DND-41 (cell line): ENCODE measurements around the gene PTPRN2.

Experiments used
- CTCF ChIP-seq: IDR thresholded peaks from 2 replicates; pipeline ENCODE4 v1.5.1; 2012; ENCODE audit warnings: borderline replicate concordance, low read length, moderate library complexity, mild to moderate bottlenecking; ENCODE audit not compliant: poor library complexity, severe bottlenecking; ENCODE audit errors: extremely low read depth
- EZH2 ChIP-seq: IDR thresholded peaks from 3 replicates; pipeline ENCODE4 v1.6.1; 2012; ENCODE audit warnings: borderline replicate concordance, low read depth, mild to moderate bottlenecking, moderate library complexity, low read length, inconsistent platforms; ENCODE audit not compliant: severe bottlenecking

DNA sequence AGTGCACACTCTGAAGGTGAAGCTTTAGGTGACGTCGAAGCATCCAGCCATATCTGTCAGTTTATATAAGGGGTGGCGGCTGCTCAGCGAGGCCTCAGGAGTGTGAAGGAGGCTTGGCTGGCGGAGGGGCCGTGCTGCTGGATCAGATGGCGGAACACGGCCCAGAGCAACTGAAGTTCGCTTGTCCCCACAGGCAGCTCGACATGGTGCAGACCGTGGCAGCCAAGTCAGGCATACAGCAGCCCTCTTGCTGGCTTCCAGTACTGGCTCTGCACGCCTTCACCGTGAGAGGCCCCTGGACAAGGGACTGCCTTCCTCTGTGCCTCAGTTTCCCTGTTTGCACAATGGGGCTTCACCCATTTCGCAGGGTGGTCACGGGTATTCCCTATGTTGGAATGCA lies 807.3 kb downstream of the PTPRN2 start:
- TF ChIP-seq CTCF (no peak), EZH2 (no peak)
